GM18505 (cell line): ENCODE measurements around the gene MINK1.

Experiments used
- ATAC-seq: cut with Tn5 transposase; IDR thresholded peaks from one replicate; pipeline ENCODE4 v1.9.1; 2021; ENCODE audit not compliant: unreplicated experiment
- POLR2A ChIP-seq: IDR thresholded peaks from 4 replicates; pipeline ENCODE4 v1.6.1; 2011; ENCODE audit warnings: borderline replicate concordance; ENCODE audit not compliant: insufficient read depth, insufficient read length; ENCODE audit errors: extremely low read depth

MINK1 gene

DNA sequence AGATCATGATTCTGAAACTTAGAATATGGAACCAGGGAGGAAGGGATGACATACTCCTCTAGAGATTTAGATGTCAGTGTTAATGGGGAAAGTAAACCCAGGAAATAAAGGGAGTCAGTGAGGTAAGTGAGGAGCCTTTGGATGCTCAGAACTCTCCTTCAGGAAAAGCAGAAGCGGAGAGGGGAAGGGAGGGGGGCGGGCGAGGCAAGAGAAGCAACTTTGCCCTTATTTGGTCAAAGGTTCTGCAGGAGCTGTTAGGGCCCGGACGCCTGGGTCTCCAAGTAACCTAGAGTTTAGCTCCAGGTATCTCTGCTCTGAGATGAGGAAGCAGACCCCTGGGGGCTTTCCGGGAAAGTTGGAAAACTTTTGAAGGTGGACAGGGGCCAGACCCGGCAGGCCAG, 113.9 kb downstream of the MINK1 start:
- no peak for TF ChIP-seq POLR2A
- no peak for ATAC-seq
